GM19438 (cell line): ENCODE data around the gene UBE2L3.
"Not testable (repeated sequence)": the region's sequence is repeated elsewhere in the genome, so short reads cannot be mapped to it uniquely, and the experiment has no call there.

ENCODE experiments used
- ATAC-seq: cut with Tn5 transposase; IDR thresholded peaks from one replicate; pipeline ENCODE4 v1.9.1; 2021; ENCODE audit warnings: low read depth; ENCODE audit not compliant: unreplicated experiment

UBE2L3 gene

DNA sequence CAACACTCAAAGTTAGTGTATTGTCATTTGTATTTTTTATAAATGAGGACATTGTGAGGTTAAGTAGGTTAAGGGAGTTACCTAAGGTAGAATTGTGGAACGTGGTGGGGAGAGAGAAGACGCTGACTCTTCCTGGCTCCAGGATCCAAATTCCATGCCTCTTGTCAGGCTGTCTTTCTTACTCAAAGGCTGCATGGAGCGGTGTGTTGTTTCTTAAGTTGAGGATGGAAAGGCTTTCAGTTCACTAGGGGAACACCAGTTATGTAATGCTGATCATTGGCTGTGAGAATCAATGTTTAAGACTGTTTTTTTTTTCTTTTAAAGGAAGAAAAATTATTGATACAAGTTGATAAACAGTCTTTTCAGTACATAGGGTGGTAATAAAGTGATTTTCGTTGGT is 2.9 kb downstream of the UBE2L3 start:
- ATAC-seq: no peak

DNA sequence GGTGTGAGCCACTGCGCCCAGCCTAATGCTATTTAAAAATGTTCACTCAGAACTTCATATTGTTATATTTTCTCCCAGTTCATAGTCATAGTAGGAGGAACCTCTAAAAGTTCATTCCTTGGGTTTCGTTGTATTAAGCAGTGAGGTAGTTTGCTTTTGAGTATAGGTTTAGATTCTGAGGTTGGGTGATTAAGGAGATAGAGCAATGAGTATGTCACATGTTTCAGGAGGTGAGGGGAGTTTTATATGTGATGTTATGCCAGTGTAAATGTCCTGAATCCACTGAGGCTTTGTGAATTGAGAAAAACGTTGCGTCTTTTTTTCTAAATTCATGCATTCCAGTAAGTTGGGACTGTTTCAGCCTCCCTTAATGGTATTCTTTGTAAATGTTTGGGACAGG is 4.2 kb downstream of the UBE2L3 start:
- ATAC-seq: no peak

DNA sequence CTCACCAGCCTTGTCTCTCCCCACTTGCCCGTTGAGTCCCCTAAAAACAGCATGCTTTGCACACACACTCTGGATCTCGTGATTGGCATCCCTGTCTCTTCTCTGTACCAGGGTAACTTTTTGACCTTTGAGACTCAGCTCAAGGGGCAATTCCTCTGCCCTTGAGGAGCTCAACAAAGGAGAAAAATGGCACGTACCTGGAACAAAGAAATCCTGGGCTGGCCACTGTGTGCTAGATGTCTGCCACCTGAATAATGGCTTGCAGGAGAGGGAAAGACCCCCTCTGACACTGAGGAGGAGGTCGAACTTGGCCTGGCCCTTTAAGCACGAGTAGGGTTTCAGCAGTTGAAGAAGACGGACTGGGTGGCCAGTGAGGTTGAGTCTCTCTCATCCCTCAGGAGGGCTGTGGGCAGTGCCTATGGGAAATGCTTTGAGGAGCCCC is 5.8 kb downstream of the UBE2L3 start:
- ATAC-seq: no peak

DNA sequence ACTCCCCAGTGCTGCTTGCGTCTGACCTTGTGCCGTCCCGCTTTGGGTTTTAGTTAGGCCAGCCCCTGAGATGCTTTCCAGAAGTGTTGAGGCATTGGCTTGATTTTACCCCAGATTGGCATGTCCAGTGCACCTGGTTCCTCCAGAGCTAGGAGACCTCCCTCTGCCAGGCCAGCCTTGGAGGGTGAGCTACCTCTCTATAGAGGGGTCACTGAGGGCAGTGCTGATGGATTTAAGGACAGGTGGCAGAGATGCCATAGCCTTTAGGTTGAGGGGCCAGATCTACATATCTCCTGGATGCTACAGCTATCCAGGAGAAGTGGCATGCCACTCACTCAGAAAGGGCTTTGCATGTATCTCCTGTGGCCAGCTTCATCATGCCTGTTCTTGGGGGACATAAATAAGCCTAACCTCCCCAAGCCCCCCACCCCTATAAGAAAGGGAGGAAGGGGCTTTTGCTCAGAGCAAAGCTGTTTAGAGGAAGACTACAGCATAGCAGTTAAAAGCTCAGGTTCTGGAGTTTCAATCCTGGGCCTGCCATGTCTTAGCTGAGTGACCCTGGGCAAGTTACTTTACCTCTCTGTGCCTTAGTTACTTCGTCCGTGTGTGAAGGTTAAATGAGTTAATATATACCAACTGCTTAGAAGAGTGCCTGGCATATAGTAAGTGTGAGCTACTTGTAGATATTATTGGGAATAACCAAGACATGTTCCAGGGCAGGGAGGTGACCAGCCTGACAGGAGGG is 6.4 kb downstream of the UBE2L3 start:
- ATAC-seq: no peak

DNA sequence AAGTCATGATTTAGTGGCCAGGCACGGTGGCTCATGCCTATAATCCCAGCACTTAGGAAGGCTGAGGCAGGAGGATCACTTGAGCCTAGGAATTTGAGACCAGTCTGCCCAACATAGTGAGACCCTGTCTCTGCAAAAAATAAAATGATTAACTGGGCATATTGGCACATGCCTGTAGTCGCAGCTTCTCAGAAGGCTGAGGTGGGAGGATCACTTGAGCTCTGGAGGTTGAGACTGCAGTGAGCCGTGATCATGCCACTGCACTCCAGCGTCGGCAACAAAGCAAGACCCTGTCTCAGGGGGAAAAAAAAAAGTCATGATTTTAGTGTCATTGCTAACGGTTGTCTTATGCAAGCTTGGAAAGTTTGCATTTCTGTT is 11.9 kb downstream of the UBE2L3 start:
- no peak for ATAC-seq

DNA sequence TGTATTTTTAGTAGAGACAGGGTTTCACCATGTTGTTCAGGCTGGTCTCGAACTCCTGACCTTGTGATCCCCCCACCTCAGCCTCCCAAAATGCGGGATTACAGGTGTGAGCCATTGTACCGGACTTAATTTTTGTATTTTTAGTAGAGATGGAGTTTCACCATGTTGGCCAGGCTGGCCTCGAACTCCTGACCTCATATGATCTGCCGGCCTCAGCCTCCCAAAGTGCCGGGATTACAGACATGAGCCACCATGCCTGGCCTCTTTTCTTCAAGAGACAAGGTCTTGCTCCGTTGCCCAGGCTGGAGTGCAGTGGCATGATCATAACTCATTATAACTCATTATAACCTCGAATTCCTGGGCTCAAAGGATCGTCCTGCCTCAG is 13.1 kb downstream of the UBE2L3 start:
- not testable (repeated sequence) for ATAC-seq

DNA sequence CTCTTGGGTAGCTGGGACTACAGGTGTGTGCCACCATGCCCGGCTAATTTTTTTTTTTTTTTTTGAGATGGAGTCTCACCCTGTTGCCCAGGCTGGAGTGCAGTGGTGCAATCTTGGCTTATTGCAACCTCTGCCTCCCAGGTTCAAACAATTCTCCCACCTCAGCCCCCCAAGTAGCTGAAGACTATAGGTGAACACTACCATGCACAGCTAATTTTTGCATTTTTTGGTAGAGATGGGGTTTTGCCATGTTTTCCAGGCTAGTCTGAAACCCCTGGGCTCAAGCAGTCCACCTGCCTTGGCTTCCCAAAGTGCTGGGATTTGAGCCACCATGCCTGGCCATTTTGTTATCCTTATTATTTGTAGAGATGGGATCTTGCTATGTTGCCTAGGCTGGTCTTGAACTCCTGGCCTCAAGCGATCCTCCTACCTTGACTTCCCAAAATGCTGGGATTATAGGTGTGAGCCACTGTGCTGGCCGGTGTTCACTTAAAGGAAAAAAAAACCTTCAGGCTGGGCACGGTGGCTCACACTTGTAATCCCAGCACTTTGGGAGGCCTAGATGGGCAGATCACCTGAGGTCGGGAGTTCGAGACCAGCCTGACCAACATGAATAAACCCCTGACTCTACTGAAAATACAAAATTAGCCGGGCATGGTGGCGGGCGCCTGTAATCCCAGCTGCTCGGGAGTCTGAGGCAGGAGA is 13.6 kb downstream of the UBE2L3 start:
- ATAC-seq: not testable (repeated sequence)

DNA sequence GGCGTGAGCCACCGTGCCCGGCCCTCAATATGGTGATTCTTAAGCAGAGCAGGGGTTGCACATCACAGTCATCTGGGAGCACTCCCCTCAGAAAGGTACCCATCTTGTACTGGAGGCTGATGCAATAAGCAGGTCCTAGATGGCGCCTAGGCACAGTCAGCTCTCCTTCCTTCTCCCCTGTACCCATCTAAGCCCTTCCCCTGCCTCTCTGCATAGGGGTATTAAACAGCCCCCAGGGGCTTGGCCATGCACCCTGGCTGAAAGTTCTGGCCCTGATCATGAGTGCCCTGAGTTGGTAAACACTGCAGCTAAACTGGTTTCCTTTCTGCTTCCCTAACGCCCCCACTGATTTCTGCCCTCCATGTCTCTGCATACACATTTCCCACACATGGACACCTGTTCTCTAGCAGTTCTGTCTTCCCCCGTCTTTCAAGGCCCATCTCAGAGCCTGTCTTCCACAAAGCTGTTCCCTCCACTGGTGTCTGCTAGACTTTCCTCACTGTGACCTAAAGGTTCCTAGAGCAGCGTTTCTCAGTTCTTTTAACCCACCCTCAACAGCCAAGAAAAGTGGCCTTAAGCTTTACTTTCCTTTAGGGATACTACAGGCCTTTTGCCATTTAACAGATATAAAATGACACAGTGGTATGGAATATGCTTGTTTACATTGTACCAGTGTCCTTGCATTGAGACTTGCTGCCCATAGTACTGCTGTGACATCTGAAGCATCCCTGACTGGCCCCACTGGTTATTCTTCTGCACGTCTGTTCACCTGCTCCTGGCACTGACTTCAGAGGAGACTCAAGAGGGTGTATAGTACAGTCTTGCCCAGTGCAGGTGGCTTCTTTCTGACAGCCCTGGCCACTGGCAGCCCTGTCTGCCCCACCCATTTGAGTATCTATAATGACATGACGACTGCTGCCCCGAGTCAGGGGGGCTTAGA is 15.6 kb downstream of the UBE2L3 start:
- ATAC-seq: no peak

DNA sequence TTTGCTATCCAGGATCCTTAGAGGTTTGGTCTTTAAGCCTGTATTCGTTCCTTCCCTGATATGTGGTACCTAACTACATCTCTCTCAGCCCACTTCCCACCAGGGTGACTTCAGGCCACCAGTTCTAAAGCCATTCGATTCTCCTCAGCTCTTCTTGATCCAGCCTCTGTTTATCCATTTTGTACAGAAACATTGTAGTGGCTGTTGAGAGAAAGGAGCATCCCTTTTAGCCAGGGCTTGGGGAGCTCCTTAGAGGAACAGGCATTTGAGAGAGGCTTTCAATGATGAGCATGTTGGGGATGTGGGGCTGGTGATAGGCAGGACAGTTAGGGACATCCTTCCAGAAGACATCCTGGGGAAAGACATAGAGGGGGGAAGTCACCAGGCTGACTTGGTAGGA is 17.9 kb downstream of the UBE2L3 start:
- no peak for ATAC-seq

DNA sequence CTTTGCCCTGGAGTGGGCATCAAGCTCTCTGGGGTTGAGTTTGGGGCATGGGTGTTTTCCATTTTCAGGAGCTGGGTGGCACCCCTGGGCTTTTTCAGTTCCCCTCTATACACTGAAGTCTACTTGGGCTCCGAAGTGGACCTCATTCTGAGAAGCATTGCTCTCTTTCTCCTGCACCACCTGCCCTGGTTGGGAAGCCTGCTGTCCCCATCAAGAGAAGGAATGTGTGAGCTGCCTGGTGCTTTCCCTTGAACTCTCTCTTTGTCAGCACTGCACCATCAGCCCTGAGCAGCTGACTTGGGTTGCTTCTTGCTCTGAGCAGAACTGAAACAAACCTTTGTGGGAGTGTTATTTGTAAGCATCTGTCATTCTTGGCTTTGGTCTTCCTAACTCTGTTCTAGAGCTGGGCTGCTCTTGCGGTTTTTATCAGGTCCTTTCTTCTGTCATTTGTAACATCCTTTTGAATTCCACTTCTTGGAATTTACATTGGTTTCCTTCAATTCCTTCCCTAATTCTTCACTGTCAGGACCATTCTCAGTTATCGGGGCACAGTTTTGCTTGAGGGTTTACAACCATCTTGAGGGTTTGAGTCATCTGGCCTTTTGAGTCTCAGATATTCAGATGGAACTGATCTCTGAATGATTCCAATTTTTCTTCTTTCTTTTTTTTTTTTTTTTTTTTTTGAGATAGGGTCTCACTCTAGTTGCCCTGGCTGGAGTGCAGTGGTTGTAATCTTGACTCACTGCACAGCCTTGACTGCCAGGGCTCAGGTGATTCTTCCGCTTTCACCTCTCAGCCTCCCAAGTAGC is 20.5 kb downstream of the UBE2L3 start:
- peak; percentile 71 for ATAC-seq

DNA sequence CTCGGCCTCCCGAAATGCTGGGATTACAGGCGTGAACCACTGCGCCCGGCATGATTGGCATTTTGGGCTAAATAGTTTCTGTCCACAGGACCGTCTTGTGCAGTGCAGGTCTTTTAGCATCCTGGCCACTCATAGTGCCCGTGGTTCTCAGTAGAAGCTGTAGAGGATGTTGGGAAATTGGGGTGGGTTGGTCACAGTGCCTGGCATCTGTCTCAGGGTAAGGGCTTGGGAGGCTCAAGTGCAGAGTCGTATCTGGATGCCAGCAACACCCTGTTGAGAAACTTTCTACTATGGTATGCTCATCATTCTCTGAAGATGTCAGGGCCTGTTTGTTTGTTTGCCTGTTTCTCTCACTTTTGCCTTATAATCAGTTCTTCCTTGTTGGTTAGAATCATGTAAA is 21.9 kb downstream of the UBE2L3 start:
- no peak for ATAC-seq

DNA sequence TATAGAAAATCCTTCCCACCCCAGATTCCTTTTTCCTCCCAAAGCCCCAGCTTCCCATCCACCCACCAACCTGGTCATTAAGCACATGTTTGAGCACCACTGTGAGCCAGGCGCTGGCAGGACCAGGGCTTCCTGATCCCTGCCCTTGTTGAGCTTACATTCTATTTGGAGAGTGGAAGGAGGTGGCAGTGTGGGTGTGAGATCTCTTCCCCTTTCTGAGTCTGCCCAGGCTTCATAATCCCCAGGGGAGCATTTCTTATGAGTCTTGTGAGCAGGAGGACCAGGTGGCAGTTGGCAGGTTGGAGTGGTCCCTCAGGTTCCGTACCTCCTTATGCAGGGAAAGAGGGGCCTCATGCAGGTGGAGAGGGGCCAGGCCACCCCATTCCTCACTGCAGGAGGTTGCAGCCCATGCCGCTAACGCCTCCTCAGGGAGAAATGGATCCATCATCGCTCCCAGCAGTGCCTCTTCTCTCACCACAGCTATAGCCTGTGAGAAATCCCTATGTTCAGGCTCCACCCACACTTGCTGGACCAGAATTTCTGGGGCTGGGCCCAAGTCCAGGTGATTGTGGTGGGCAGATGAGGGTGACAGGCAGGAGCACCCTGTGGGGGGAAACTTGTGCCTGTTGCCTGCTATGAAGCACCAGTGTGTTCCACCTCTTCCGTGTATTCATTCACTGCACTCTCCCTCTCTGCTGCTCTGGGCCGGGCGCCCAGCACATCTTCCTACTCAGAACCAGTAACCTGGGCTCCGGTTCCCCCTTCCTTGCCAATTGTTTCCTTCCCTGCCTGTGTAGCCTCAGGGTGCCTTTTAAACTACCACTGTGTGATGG is 23.5 kb downstream of the UBE2L3 start:
- ATAC-seq: no peak

DNA sequence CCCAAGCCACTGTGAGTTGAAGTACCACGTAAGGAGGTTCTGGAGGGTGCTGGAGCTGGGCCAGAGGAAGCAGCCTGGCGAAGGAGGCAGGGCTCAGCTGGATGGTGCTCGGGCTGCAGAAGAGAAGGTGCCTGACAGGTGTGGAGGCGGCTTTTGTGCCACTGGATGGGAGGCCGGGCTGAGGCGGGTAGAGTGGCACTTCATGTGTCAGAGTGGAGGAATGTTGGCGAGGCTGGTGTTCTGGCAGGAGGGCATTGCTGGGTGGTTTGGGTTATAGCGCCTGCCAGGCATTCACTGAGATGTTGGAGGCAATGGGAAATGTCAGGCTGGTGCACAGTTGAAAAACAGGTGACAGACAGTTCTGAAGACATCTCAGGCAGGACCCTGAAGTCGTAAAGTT is 24.2 kb downstream of the UBE2L3 start:
- no peak for ATAC-seq

DNA sequence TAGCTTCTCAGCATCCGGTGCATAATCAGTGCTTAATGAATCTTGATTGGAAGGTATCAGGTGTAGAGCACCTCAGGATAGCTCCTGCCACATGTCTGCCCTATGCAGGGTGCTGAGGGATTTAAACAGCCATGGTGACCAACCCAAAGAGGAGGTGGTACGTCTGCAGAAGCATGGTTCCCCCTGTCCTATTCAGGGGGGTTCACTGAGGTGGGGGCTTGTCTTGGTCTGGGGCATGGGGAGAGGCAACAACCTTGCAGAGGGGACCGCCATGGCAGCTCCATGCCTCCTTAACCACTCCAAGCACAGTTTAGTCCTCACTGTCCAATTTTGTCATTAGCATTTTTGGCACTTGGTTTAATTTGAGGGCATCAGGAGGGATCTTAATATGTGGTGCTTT is 24.9 kb downstream of the UBE2L3 start:
- ATAC-seq: no peak

DNA sequence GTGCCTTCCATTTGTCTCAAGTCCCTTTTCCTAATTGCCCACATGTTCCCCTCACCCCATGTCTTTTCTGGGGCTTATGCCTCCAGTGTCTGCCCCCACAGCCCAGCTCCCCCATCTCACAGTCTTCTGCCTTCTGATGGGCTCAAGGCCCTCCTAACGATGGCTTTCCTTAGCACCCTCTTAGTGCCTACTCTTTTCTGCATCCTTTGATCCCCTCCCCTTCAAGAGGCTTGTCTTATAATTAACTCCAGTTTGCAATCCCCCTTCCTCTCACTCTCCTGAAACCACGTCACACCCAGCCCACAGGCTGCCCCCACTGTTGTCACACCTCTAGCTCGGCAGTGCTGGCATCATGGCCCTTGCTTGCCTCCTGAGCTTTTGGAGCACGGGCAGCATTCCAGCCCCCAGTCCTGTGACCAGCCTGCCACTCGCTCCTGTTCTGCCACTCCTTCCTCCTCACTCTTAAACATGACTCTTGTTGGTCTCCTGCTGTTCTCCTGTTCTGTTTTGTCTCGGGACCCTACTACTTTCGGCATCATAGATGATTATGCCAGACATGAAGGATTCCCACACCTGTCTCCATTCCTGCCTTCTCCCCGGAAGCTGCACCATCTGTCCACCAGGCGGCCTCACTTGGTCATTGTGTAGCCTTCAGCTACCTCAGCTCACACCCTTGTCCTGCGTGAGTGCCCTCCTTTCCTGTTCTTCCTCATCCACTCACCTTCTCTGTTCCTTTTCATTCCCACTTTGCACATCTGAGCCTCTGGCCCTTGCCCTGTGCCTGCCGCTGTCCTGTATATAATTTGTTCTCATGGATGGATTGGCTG is 26.1 kb downstream of the UBE2L3 start:
- ATAC-seq: no peak

DNA sequence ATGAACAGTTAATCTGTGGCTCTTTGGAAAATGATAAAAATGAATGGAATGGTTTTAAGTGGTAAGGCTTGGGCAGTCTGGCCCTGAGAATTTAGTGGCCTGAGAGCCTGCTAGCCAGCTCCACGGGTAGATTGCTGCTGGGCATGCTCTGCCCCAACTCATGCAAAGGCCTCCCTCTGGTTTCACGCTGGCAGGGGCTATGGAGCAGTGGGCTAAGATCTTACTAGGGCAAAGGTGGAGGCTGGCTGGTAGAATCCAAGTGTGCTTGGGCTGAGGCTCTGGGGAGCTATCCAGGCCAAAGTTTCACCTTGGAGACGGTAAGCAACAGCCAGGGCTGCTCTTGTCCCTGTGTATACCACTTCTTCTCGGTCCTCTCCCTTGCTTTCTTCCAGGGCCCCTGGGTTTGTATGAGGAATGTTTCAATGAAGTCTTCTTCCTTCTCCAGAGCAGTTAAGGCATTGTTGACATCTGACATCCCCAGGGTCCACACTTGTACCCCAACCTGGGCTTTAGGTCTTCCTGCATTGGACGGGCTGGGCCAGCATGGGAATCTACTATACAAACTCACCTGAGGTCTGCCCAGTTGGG is 27.4 kb downstream of the UBE2L3 start:
- ATAC-seq: no peak

DNA sequence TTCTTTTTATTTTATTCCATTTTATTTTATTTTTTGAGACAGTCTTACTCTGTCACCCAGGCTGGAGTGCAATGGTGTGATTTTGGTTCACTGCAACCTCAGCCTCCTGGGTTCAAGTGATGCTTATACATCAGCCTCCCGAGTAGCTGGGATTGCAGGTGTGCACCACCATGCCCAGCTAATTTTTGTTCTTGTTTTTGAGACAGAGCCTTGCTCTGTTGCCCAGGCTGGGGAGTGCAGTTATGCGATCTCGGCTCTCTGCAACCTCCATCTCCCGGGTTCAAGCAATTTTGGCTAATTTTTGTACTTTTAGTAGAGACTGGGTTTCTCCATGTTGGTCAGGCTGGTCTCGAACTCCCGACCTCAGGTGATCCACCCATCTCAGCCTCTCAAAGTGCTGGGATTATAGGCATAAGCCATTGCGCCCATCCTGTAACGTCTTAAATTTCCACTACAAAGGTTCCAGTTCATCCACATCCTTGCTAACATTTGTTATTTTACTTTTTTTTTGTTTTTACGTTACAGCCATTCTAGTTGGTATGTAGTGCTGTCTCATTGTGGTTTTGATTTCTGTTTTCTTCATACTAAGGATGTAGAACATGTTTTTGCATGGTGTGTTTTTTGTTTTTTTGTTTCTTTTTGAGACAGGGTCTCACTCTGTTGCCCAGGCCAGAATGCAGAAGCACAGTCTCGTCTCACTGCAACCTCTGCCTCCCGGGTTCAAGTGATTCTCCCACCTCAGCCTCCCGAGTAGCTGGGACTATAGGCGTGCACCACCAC is 29.0 kb downstream of the UBE2L3 start:
- ATAC-seq: not testable (repeated sequence)

DNA sequence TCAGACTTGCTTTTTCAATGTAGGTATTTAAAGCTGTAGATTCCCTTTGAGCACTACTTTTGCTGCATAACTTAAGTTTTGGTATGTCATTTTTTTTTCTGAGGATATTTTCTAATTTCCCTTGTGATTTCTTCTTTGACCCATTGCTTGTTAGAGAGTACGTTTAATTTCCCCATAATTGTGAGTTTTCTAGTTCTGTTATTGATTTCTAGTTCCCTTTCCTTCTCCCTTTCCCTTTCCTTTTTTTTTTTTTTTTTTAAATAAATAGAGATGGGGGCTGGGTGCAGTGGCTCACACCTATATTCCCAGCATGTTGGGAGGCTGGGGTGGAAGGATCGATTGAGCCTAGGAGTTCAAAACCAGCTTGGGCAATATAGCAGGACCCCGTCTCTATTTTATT is 30.8 kb downstream of the UBE2L3 start:
- ATAC-seq: no peak
